GM19468 (cell line): ENCODE data around the gene EEPD1.
"Not testable (repeated sequence)": the region's sequence is repeated elsewhere in the genome, so short reads cannot be mapped to it uniquely, and the experiment has no call there.

Source experiments
- ATAC-seq: cut with Tn5 transposase; IDR thresholded peaks from one replicate; pipeline ENCODE4 v1.9.1; 2021; ENCODE audit warnings: mild to moderate bottlenecking, moderate library complexity, moderate number of reproducible peaks; ENCODE audit not compliant: unreplicated experiment; ENCODE audit errors: extremely low read depth

Gene EEPD1

GRCh38 chr7:36311539-36311938 is 158.5 kb downstream of the EEPD1 start:
- no peak for ATAC-seq

GRCh38 chr7:36312064-36312914 is 159.2 kb downstream of the EEPD1 start:
- ATAC-seq, result no peak

- ATAC-seq, result no peak
Measured at GRCh38 chr7:36312915-36313334, 159.9 kb downstream of the EEPD1 start.

- ATAC-seq, result no peak
Measured at GRCh38 chr7:36313607-36314006, 160.6 kb downstream of the EEPD1 start.

GRCh38 chr7:36314491-36314890 is 161.4 kb downstream of the EEPD1 start:
- ATAC-seq, result no peak

GRCh38 chr7:36315309-36315944 is 162.4 kb downstream of the EEPD1 start:
- ATAC-seq, result no peak

GRCh38 chr7:36316319-36316718 is 163.3 kb downstream of the EEPD1 start:
- no peak for ATAC-seq

GRCh38 chr7:36317276-36317675 is 164.2 kb downstream of the EEPD1 start:
- ATAC-seq, result no peak

- no peak for ATAC-seq
Measured at GRCh38 chr7:36318116-36318515, 165.1 kb downstream of the EEPD1 start.

- not testable (repeated sequence) for ATAC-seq
Measured at GRCh38 chr7:36321284-36321683, 168.2 kb downstream of the EEPD1 start.

GRCh38 chr7:36336390-36336789 is 183.3 kb downstream of the EEPD1 start:
- no peak for ATAC-seq

GRCh38 chr7:36338256-36338655 is 185.2 kb downstream of the EEPD1 start:
- no peak for ATAC-seq

GRCh38 chr7:36343548-36343947 is 190.5 kb downstream of the EEPD1 start:
- ATAC-seq, result no peak

GRCh38 chr7:36344622-36345021 is 191.6 kb downstream of the EEPD1 start:
- ATAC-seq, result no peak

GRCh38 chr7:36346260-36346831 is 193.3 kb downstream of the EEPD1 start:
- ATAC-seq, result no peak

- no peak for ATAC-seq
Measured at GRCh38 chr7:36348256-36348655, 195.2 kb downstream of the EEPD1 start.

- ATAC-seq, result no peak
Measured at GRCh38 chr7:36348771-36349170, 195.7 kb downstream of the EEPD1 start.

GRCh38 chr7:36349626-36350025 is 196.6 kb downstream of the EEPD1 start:
- ATAC-seq, result no peak
